HG03575 (cell line): ENCODE measurements around the gene MTFR2.

ENCODE experiments used
- ATAC-seq: cut with Tn5 transposase; IDR thresholded peaks from one replicate; pipeline ENCODE4 v1.9.1; 2021; ENCODE audit not compliant: unreplicated experiment, insufficient number of reproducible peaks, low FRiP score; ENCODE audit errors: extremely low read depth

MTFR2 gene

GRCh38 chr6:136201732-136202131 lies 48.4 kb downstream of the MTFR2 start:
- ATAC-seq: no peak

DNA sequence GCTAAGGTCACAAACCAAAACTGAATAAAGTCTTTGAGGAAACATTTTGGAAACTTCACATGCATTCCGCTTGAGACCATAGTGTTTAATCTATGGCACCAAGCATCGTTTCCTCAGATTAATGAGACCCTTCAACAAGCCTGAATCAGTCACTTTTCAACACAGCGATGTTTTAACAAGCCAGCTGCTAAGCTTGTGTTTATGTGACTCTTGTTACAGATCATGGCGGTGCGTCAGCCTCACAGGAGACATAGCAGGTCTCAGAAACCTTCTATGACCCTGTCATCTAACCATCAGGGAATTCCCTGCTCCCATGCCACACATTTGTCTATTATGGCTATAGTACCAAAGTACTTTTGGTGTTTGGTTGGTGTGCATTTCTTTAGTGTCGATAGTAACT lies 57.2 kb downstream of the MTFR2 start:
- no peak for ATAC-seq

DNA sequence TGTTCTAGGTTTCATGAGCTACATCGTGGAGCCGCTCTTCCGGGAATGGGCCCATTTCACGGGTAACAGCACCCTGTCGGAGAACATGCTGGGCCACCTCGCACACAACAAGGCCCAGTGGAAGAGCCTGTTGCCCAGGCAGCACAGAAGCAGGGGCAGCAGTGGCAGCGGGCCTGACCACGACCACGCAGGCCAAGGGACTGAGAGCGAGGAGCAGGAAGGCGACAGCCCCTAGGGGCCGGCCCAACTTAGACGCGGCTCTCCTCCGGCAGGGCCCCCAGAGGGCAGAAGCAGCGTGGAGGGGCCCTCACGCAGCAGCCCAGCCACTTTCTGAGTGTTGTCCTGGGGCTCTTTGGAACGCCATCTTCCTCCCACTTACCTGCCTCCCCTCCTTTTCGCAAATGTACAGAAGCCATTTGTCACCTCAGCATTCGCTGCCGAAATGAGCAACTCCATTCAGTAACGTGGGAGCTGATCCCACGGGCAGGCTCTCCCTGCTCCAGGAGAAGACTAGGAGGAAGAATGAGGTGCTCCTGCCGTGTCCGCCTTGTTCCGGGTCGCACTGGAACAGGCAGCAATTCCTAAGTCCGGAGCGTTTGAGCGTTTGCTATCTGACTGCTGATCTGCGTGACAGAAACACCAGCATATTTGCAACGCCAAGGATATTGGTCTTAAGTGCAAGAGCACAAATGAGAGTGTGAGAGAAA lies 58.4 kb downstream of the MTFR2 start:
- ATAC-seq: no peak

DNA sequence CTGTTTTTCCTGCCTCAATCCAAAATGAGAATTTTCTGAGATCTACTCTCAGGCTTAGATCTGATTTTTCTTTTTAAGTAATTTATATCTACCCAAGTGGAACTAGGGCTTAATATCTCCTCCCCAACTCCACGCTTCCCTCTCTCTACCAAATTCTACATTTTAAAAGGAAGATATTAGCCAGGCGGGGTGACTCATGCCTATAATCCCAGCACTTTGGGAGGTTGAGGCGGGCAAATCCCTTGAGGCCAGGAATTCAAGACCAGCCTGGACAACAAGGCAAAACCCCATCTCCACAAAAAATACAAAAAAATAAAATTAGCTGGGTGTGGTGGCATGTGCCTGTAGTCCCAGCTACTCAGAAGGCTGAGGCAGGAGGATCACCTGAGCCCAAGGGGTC lies 61.0 kb downstream of the MTFR2 start:
- ATAC-seq: no peak

GRCh38 chr6:136188486-136188885 lies 61.6 kb downstream of the MTFR2 start:
- ATAC-seq: no peak

DNA sequence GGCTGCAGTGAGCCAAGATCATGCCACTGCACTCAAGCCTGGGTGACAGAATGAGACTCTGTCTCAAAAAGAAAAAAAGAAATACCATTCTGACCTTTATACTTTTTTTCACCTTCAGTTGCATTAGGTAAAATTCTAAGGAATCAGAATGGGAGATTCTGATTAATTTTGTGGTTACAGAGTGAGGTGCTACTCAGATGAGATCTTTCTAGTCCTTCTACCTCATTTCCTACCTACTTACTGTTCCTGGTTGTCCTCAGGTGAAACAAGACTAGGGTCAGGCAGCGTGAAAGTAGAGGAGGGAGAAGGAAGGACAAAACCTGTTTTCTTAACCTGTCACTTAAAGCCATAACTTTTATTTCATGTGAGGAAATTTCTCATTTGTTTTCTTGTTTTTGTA lies 63.7 kb downstream of the MTFR2 start:
- no peak for ATAC-seq

DNA sequence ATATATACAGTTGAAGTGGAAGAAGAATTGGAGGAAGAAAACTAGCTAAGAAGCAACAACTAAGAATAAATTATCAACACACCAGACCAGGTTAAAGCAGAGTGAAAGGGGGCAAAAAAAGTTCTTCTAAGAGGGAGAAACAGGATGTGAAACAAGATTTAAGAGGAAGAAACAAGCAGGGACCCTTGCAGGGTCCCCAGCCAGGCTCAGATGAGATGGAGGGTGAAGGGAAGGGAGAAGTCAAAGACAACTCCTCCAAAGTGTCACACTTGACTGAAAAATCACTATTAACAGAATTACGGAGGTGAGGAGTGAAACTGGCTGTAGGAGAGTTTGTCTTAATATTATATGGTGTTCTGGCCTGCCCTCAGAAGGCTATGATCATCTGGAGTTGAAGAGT lies 65.4 kb downstream of the MTFR2 start:
- no peak for ATAC-seq

GRCh38 chr6:136181861-136182260 lies 68.2 kb downstream of the MTFR2 start:
- ATAC-seq: no peak

DNA sequence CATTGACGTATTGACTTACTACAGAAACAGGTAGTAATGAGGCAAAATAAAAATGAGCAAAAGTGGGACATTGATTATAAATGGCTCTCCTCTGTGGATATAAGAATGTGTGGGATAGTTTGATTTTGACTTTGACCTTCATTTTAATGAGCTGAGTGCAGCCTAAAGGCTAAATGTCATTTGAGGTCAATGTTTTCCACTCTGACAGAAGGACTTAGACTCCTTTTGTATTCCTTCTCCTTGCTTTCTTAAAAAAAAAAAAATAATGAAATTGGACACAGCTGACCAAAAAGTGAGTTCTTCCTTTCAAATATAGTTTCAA lies 68.6 kb downstream of the MTFR2 start:
- no peak for ATAC-seq
